Astrocyte (in vitro differentiated cells and primary cell): Measurements from ENCODE around the gene FDX2.

Experiments used
- EZH2 ChIP-seq: IDR thresholded peaks from 2 replicates; pipeline ENCODE4 v1.6.1; 2012; ENCODE audit warnings: mild to moderate bottlenecking, low read length, inconsistent platforms; ENCODE audit not compliant: insufficient read depth
- TF ChIP-seq, protein P1 (sequence below): IDR thresholded peaks from 2 replicates; pipeline ENCODE4 v1.5.1; 2011; ENCODE audit warnings: low read depth, mild to moderate bottlenecking, inconsistent platforms, low read length, moderate library complexity; ENCODE audit not compliant: insufficient read depth

DNA sequence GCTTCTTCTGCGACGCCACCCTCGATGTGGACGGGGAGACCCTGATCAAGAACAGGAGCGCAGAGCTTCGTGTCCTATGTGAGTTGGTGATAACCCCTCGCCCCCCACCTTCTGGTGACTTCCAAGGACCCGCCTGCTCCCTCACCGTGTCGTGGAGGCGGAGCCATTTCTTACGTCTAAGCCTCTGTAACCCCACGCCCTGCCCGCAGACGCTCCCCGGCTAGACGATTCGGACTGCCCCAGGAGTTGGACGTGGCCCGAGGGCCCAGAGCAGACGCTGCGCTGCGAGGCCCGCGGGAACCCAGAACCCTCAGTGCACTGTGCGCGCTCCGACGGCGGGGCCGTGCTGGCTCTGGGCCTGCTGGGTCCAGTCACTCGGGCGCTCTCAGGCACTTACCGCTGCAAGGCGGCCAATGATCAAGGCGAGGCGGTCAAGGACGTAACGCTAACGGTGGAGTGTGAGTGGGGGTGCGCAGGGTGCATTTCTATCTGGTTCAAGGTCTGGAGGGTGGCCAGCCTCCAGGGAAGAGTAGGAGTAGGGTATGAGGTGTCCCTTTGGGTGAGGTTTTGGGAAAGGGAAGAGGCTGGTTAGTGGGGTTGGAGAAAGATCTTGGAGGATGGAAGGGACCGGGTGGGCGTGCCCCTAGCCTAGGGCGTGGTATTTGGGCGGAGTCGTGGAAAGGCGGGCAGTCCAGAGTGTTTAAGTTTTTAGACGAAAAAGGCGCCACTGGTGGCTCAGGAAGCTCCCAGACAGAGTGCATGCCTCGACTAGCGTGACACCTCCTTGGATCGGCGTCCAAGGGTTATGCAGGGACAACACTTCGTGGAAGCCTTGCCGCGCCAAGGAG is 22.8 kb downstream of the FDX2 start:
- TF ChIP-seq, protein P1, sequence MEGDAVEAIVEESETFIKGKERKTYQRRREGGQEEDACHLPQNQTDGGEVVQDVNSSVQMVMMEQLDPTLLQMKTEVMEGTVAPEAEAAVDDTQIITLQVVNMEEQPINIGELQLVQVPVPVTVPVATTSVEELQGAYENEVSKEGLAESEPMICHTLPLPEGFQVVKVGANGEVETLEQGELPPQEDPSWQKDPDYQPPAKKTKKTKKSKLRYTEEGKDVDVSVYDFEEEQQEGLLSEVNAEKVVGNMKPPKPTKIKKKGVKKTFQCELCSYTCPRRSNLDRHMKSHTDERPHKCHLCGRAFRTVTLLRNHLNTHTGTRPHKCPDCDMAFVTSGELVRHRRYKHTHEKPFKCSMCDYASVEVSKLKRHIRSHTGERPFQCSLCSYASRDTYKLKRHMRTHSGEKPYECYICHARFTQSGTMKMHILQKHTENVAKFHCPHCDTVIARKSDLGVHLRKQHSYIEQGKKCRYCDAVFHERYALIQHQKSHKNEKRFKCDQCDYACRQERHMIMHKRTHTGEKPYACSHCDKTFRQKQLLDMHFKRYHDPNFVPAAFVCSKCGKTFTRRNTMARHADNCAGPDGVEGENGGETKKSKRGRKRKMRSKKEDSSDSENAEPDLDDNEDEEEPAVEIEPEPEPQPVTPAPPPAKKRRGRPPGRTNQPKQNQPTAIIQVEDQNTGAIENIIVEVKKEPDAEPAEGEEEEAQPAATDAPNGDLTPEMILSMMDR, result no peak
- TF ChIP-seq EZH2, result no peak
